ENCODE data around the gene TGIF1. TPM values are rescaled to one million over a fixed set of nuclear protein-coding genes. Genes with fewer than 3 reads are reported as not detected.

Gene TGIF1
- total RNA-seq, 1 experiment from 2014 or later, result 242 TPM

- H2AFZ ChIP-seq (ENCODE audit: low read depth, low read length, poor library complexity, severe bottlenecking), result peak overlapping the region; percentile 97
- ATAC-seq, result no peak
- H3K27me3 ChIP-seq (ENCODE audit: insufficient read depth, low read length), result no peaks in the 10 kb centered on the region
- no peaks in the 10 kb centered on the region for H3K9me2 ChIP-seq (ENCODE audit: insufficient read depth)
- DNase-seq (ENCODE audit: low read depth, low spot score), result no peak
- H3K36me3 ChIP-seq (ENCODE audit: control insufficient read depth in 1 of 2, insufficient read depth in 2 of 2, low read length in 2 of 2), result no peaks in the 10 kb centered on the region
- TF ChIP-seq YY1 (IDR thresholded peaks at IDR 0.05; ENCODE audit: extremely low read depth, insufficient replicate concordance, low read depth, low read length) (no peak), TCF7L2 (IDR thresholded peaks at IDR 0.05; ENCODE audit: borderline replicate concordance, extremely low read depth, insufficient read depth, insufficient read length) (no peak), EZH2 (IDR thresholded peaks at IDR 0.05) (no peak), ZNF274 (IDR thresholded peaks at IDR 0.05; ENCODE audit: low read depth, low read length) (no peak), FOSL1 (IDR thresholded peaks at IDR 0.05; ENCODE audit: low read depth) (no peak), SRF (IDR thresholded peaks at IDR 0.05; ENCODE audit: low read depth) (no peak), EZH2phosphoT487 (IDR thresholded peaks at IDR 0.05; ENCODE audit: borderline replicate concordance) (no peak), JUND (IDR thresholded peaks at IDR 0.05) (no peak), EGR1 (IDR thresholded peaks at IDR 0.05; ENCODE audit: low read depth) (no peak), ELF1 (IDR thresholded peaks at IDR 0.05; ENCODE audit: borderline replicate concordance, low read depth) (no peak), ZBTB33 (IDR thresholded peaks at IDR 0.05; ENCODE audit: extremely low read depth, insufficient replicate concordance, low read length) (no peak), SIN3A (IDR thresholded peaks at IDR 0.05; ENCODE audit: low read depth) (no peak), RAD21 (IDR thresholded peaks at IDR 0.05; ENCODE audit: low read depth) (no peak)
- TF ChIP-seq, protein P1, sequence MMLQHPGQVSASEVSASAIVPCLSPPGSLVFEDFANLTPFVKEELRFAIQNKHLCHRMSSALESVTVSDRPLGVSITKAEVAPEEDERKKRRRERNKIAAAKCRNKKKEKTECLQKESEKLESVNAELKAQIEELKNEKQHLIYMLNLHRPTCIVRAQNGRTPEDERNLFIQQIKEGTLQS (IDR thresholded peaks at IDR 0.05), result no peak
- TF ChIP-seq, protein P2, sequence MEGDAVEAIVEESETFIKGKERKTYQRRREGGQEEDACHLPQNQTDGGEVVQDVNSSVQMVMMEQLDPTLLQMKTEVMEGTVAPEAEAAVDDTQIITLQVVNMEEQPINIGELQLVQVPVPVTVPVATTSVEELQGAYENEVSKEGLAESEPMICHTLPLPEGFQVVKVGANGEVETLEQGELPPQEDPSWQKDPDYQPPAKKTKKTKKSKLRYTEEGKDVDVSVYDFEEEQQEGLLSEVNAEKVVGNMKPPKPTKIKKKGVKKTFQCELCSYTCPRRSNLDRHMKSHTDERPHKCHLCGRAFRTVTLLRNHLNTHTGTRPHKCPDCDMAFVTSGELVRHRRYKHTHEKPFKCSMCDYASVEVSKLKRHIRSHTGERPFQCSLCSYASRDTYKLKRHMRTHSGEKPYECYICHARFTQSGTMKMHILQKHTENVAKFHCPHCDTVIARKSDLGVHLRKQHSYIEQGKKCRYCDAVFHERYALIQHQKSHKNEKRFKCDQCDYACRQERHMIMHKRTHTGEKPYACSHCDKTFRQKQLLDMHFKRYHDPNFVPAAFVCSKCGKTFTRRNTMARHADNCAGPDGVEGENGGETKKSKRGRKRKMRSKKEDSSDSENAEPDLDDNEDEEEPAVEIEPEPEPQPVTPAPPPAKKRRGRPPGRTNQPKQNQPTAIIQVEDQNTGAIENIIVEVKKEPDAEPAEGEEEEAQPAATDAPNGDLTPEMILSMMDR (IDR thresholded peaks at IDR 0.05 in 2 of 3, conservative IDR thresholded peaks at IDR 0.05 in 1 of 3; ENCODE audit: borderline replicate concordance in 1 of 3, insufficient read depth in 1 of 3, low read depth in 2 of 3, low read length in 2 of 3), result no peak
- TF ChIP-seq, protein P3, sequence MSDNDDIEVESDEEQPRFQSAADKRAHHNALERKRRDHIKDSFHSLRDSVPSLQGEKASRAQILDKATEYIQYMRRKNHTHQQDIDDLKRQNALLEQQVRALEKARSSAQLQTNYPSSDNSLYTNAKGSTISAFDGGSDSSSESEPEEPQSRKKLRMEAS (IDR thresholded peaks at IDR 0.05), result no peak
- BruUV-seq (replicated peaks), result no TSS peak
- H3K79me2 ChIP-seq (ENCODE audit: insufficient read depth, low read length), result no peaks in the 10 kb centered on the region
- H3K9me3 ChIP-seq (ENCODE audit: control insufficient read depth in 1 of 2, insufficient read depth in 1 of 2, low read depth in 1 of 2, low read length in 2 of 2), result no peaks in the 10 kb centered on the region
- no peak overlapping the region for H3K4me2 ChIP-seq (ENCODE audit: low read length)
- CTCF ChIA-PET, result interaction anchor here (1.1 to 2.3 kb wide), 3 partner anchors 118 to 225 kb away, joined by 4 to 10 read pairs (median 7); no protein-coding TSS in a partner anchor
- peaks cover 14 to 23% of the 10 kb centered on the region in 2 experiments for H3K4me1 ChIP-seq (ENCODE audit: control insufficient read depth in 1 of 2, insufficient read depth in 2 of 2, low read length in 2 of 2)
- POLR2A ChIA-PET, result no interaction called here
- RAD21 ChIA-PET (ENCODE audit: low non-redundant PET in 1 of 2, low total read pairs in 2 of 2, uncharacterized antibody in 2 of 2, unreplicated experiment in 2 of 2), result no interaction called here
- intact Hi-C loops (cut with micrococcal nuclease), result loop anchor here (10.0 kb wide), 2 partner anchors 56 to 116 kb away; no protein-coding TSS in a partner anchor
- no peak overlapping the region for H3K27ac ChIP-seq (ENCODE audit: low read depth, low read length)
- no peak overlapping the region for H3K9ac ChIP-seq (ENCODE audit: low read length)
- no peaks in the 10 kb centered on the region for H4K20me1 ChIP-seq (ENCODE audit: insufficient read depth)
- no peak overlapping the region for H3K4me3 ChIP-seq (replicated peaks in 1 of 2; ENCODE audit: low read depth in 1 of 2, low read length in 2 of 2)
Observed at GRCh38 chr18:3440341-3440740, 9.6 kb upstream of the TGIF1 start.

All from HCT116 (cell line).